ENCODE data around the gene MED15. TPM values are rescaled to one million over a fixed set of nuclear protein-coding genes. Genes with fewer than 3 reads are reported as not detected.

Gene MED15
- total RNA-seq, 2 donors from 2014 or later: 61.4 to 62.7 TPM

- Histone ChIP-seq H3K27me3 (ENCODE audit: control insufficient read depth, insufficient read depth, low read length, poor library complexity, severe bottlenecking) (no peaks in the 10 kb centered on the region), H3K36me3 (ENCODE audit: control insufficient read depth, insufficient read depth, low read length) (peaks cover 41% of the 10 kb centered on the region), H3K4me1 (ENCODE audit: control insufficient read depth, insufficient read depth, low read length) (no peaks in the 10 kb centered on the region), H3K9ac (ENCODE audit: extremely low read depth, low read length, poor library complexity, severe bottlenecking) (no peak overlapping the region), H3K9me3 (ENCODE audit: control insufficient read depth, low read length) (no peaks in the 10 kb centered on the region), H3K27ac (ENCODE audit: low read depth, low read length) (no peak overlapping the region), H3K4me3 (ENCODE audit: low read length) (no peak overlapping the region)
- no peak overlapping the region for H3K4me3 Mint-ChIP-seq
- WGBS, 2 experiments (ENCODE audit: insufficient coverage in 1 of 2, insufficient read length in 1 of 2): 94 to 100% methylated on average over 2 to 7 of the region's 7 CpGs
- no peak for DNase-seq
- peaks cover 13% of the 10 kb centered on the region for H3K4me1 Mint-ChIP-seq
- peak overlapping the region; percentile 55 for H3K27ac Mint-ChIP-seq
- TF ChIP-seq CTCF (conservative IDR thresholded peaks at IDR 0.05): no peak
- H3K9me3 Mint-ChIP-seq: no peaks in the 10 kb centered on the region
- H3K27me3 Mint-ChIP-seq (ENCODE audit: insufficient read depth): no peaks in the 10 kb centered on the region
- H3K36me3 Mint-ChIP-seq (ENCODE audit: low read depth): peaks cover 20% of the 10 kb centered on the region
Measured at GRCh38 chr22:20549232-20549841, 41.9 kb downstream of the MED15 start.

GRCh38 chr22:20550057-20550817, 42.8 kb downstream of the MED15 start:
- no peak for DNase-seq
- peaks cover 21% of the 10 kb centered on the region for H3K36me3 Mint-ChIP-seq (ENCODE audit: low read depth)
- Histone ChIP-seq H3K27me3 (ENCODE audit: control insufficient read depth, insufficient read depth, low read length, poor library complexity, severe bottlenecking) (no peaks in the 10 kb centered on the region), H3K9me3 (ENCODE audit: control insufficient read depth, low read length) (no peaks in the 10 kb centered on the region), H3K9ac (ENCODE audit: extremely low read depth, low read length, poor library complexity, severe bottlenecking) (no peak overlapping the region), H3K4me3 (ENCODE audit: low read length) (no peak overlapping the region), H3K4me1 (ENCODE audit: control insufficient read depth, insufficient read depth, low read length) (no peaks in the 10 kb centered on the region), H3K27ac (ENCODE audit: low read depth, low read length) (peak overlapping the region; percentile 88), H3K36me3 (ENCODE audit: control insufficient read depth, insufficient read depth, low read length) (peaks cover 45% of the 10 kb centered on the region)
- H3K27me3 Mint-ChIP-seq (ENCODE audit: insufficient read depth): no peaks in the 10 kb centered on the region
- H3K9me3 Mint-ChIP-seq: no peaks in the 10 kb centered on the region
- 90 to 92% methylated on average over 2 to 8 of the region's 8 CpGs for WGBS, 2 experiments (ENCODE audit: insufficient coverage in 1 of 2, insufficient read length in 1 of 2)
- peak overlapping the region; percentile 55 for H3K27ac Mint-ChIP-seq
- no peak overlapping the region for H3K4me3 Mint-ChIP-seq
- H3K4me1 Mint-ChIP-seq: peaks cover 13% of the 10 kb centered on the region
- no peak for TF ChIP-seq CTCF (conservative IDR thresholded peaks at IDR 0.05)

- Mint-ChIP-seq H3K36me3 (ENCODE audit: low read depth) (peaks cover 26% of the 10 kb centered on the region), H3K4me1 (peaks cover 13% of the 10 kb centered on the region), H3K27me3 (ENCODE audit: insufficient read depth) (no peaks in the 10 kb centered on the region), H3K9me3 (no peaks in the 10 kb centered on the region), H3K4me3 (no peak overlapping the region), H3K27ac (peak overlapping the region; percentile 68)
- Histone ChIP-seq H3K27me3 (ENCODE audit: control insufficient read depth, insufficient read depth, low read length, poor library complexity, severe bottlenecking) (no peaks in the 10 kb centered on the region), H3K36me3 (ENCODE audit: control insufficient read depth, insufficient read depth, low read length) (peaks cover 48% of the 10 kb centered on the region), H3K27ac (ENCODE audit: low read depth, low read length) (peak overlapping the region; percentile 88), H3K9me3 (ENCODE audit: control insufficient read depth, low read length) (no peaks in the 10 kb centered on the region), H3K4me3 (ENCODE audit: low read length) (no peak overlapping the region), H3K9ac (ENCODE audit: extremely low read depth, low read length, poor library complexity, severe bottlenecking) (no peak overlapping the region), H3K4me1 (ENCODE audit: control insufficient read depth, insufficient read depth, low read length) (no peaks in the 10 kb centered on the region)
- 84 to 90% methylated on average over 24 to 27 of the region's 27 CpGs for WGBS, 2 experiments (ENCODE audit: insufficient coverage in 1 of 2, insufficient read length in 1 of 2)
- TF ChIP-seq CTCF (conservative IDR thresholded peaks at IDR 0.05): no peak
- no peak for DNase-seq
Measured at GRCh38 chr22:20550851-20551744, 43.7 kb downstream of the MED15 start.

All from endodermal cell (in vitro differentiated cells).